HCT116 (cell line): Measurements from ENCODE around the gene SMARCAD1.

Experiments
- CBX3 ChIP-seq: IDR thresholded peaks from 2 replicates; pipeline ENCODE4 v1.6.1; 2012; ENCODE audit warnings: low read depth
- EGR1 ChIP-seq: IDR thresholded peaks from 2 replicates; pipeline ENCODE4 v1.6.1; 2012; ENCODE audit warnings: low read depth
- EZH2 ChIP-seq: fragments of 200-600 bp; sonication (generic); IDR thresholded peaks from 2 replicates; pipeline ENCODE4 v1.6.1; 2017; ENCODE audit warnings: antibody characterized with exemption, mixed run types
- EZH2phosphoT487 ChIP-seq: fragments of 200-600 bp; IDR thresholded peaks from 2 replicates; pipeline ENCODE4 v1.6.1; 2018; ENCODE audit warnings: antibody characterized with exemption, borderline replicate concordance
- FOSL1 ChIP-seq: IDR thresholded peaks from 2 replicates; pipeline ENCODE4 v1.6.1; 2012; ENCODE audit warnings: low read depth
- POLR2A ChIP-seq: IDR thresholded peaks from 2 replicates; pipeline ENCODE4 v1.7.0; 2011; ENCODE audit warnings: borderline replicate concordance; ENCODE audit not compliant: insufficient read depth, insufficient read length; ENCODE audit errors: extremely low read depth
- POLR2AphosphoS5 ChIP-seq: IDR thresholded peaks from 2 replicates; pipeline ENCODE4 v1.6.1; 2011; ENCODE audit warnings: mild to moderate bottlenecking, low read depth, low read length, moderate library complexity
- RAD21 ChIP-seq: IDR thresholded peaks from 2 replicates; pipeline ENCODE4 v1.6.1; 2012; ENCODE audit warnings: low read depth, mild to moderate bottlenecking
- SIN3A ChIP-seq: IDR thresholded peaks from 2 replicates; pipeline ENCODE4 v1.6.1; 2012; ENCODE audit warnings: low read depth
- TCF7L2 ChIP-seq: IDR thresholded peaks from 2 replicates; pipeline ENCODE4 v1.7.0; 2011; ENCODE audit warnings: borderline replicate concordance, inconsistent platforms; ENCODE audit not compliant: insufficient read depth, insufficient read length; ENCODE audit errors: extremely low read depth
- YY1 ChIP-seq: IDR thresholded peaks from 2 replicates; pipeline ENCODE4 v1.6.1; 2011; ENCODE audit warnings: low read length, low read depth, moderate library complexity, mild to moderate bottlenecking; ENCODE audit not compliant: insufficient replicate concordance; ENCODE audit errors: extremely low read depth
- TF ChIP-seq, protein P1 (sequence below), 3 experiments: fragments of 200-600 bp in 1 of 3; sonication (generic) in 1 of 3; IDR thresholded peaks in 2 of 3; conservative IDR thresholded peaks in 1 of 3; 2 replicates each; pipeline ENCODE4 v1.5.1; 2012 to 2017; ENCODE audit warnings: low read depth in 2 of 3, low read length in 2 of 3, antibody characterized with exemption in 1 of 3, borderline replicate concordance in 1 of 3, control low read depth in 1 of 3, mild to moderate bottlenecking in 1 of 3, mixed read lengths in 1 of 3, mixed run types in 1 of 3, moderate library complexity in 1 of 3; ENCODE audit not compliant: insufficient read depth in 1 of 3
- TF ChIP-seq, protein P2 (sequence below): IDR thresholded peaks from 2 replicates; pipeline ENCODE4 v1.6.1; 2012; ENCODE audit warnings: low read depth
- TF ChIP-seq, protein P3 (sequence below): IDR thresholded peaks from 2 replicates; pipeline ENCODE4 v1.6.1; 2012

DNA sequence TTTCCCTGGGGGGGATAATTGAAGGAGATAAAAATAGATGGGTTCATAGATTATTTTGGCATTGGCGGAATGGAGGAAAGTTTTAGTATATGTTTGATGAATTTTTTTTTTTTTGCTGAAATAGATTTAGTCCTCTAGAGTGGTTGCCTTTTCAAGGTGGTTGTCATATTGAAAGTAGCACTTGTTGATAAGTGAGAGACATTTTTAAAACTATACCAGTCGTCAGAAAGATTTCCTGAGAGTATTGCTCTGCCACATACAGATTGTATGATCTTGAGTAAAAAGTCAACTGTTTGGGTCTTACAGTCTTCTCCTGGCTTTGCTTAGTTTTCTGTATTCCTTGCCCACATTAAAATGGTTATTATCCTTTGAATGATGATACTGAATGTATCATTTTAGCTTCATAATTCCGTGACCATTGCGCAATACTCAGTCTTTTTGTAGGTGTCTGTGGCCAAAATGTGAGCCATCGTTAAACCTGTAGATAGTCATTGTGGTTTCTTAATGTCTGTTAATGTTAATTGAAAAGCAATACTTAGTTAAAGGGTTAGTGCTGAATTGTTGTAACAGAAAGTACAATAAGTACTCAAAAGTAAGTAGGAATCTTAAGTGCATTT, 7.1 kb downstream of the SMARCAD1 start:
- TF ChIP-seq, protein P1, sequence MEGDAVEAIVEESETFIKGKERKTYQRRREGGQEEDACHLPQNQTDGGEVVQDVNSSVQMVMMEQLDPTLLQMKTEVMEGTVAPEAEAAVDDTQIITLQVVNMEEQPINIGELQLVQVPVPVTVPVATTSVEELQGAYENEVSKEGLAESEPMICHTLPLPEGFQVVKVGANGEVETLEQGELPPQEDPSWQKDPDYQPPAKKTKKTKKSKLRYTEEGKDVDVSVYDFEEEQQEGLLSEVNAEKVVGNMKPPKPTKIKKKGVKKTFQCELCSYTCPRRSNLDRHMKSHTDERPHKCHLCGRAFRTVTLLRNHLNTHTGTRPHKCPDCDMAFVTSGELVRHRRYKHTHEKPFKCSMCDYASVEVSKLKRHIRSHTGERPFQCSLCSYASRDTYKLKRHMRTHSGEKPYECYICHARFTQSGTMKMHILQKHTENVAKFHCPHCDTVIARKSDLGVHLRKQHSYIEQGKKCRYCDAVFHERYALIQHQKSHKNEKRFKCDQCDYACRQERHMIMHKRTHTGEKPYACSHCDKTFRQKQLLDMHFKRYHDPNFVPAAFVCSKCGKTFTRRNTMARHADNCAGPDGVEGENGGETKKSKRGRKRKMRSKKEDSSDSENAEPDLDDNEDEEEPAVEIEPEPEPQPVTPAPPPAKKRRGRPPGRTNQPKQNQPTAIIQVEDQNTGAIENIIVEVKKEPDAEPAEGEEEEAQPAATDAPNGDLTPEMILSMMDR (IDR thresholded peaks at IDR 0.05 in 2 of 3, conservative IDR thresholded peaks at IDR 0.05 in 1 of 3; ENCODE audit: borderline replicate concordance in 1 of 3, insufficient read depth in 1 of 3, low read depth in 2 of 3, low read length in 2 of 3) = no peak
- TF ChIP-seq EZH2 (no peak), POLR2A (no peak), RAD21 (no peak), EZH2phosphoT487 (no peak), EGR1 (no peak), POLR2AphosphoS5 (no peak), CBX3 (no peak), FOSL1 (no peak), SIN3A (no peak), TCF7L2 (no peak), YY1 (no peak)
- TF ChIP-seq, protein P2, sequence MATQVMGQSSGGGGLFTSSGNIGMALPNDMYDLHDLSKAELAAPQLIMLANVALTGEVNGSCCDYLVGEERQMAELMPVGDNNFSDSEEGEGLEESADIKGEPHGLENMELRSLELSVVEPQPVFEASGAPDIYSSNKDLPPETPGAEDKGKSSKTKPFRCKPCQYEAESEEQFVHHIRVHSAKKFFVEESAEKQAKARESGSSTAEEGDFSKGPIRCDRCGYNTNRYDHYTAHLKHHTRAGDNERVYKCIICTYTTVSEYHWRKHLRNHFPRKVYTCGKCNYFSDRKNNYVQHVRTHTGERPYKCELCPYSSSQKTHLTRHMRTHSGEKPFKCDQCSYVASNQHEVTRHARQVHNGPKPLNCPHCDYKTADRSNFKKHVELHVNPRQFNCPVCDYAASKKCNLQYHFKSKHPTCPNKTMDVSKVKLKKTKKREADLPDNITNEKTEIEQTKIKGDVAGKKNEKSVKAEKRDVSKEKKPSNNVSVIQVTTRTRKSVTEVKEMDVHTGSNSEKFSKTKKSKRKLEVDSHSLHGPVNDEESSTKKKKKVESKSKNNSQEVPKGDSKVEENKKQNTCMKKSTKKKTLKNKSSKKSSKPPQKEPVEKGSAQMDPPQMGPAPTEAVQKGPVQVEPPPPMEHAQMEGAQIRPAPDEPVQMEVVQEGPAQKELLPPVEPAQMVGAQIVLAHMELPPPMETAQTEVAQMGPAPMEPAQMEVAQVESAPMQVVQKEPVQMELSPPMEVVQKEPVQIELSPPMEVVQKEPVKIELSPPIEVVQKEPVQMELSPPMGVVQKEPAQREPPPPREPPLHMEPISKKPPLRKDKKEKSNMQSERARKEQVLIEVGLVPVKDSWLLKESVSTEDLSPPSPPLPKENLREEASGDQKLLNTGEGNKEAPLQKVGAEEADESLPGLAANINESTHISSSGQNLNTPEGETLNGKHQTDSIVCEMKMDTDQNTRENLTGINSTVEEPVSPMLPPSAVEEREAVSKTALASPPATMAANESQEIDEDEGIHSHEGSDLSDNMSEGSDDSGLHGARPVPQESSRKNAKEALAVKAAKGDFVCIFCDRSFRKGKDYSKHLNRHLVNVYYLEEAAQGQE = no peak
- TF ChIP-seq, protein P3, sequence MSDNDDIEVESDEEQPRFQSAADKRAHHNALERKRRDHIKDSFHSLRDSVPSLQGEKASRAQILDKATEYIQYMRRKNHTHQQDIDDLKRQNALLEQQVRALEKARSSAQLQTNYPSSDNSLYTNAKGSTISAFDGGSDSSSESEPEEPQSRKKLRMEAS = no peak
